RPMI8226 (cell line): ENCODE measurements around the gene ITGAL.
"Not testable (repeated sequence)": the region's sequence is repeated elsewhere in the genome, so short reads cannot be mapped to it uniquely, and the experiment has no call there.

Experiments used
- DNase-seq: peaks from one replicate; pipeline ENCODE4 v3.0.0-alpha.2; 2015

Gene ITGAL

GRCh38 chr16:30526823-30527634, 54.5 kb downstream of the ITGAL start:
- DNase-seq: peak; percentile 99

- DNase-seq: peak; percentile 92
Measured at GRCh38 chr16:30527635-30528178, 55.2 kb downstream of the ITGAL start.

GRCh38 chr16:30528799-30529457, 56.4 kb downstream of the ITGAL start:
- DNase-seq: peak; percentile 63

GRCh38 chr16:30530163-30531037, 57.9 kb downstream of the ITGAL start:
- no peak for DNase-seq

- DNase-seq: no peak
Measured at GRCh38 chr16:30532285-30533145, 60.0 kb downstream of the ITGAL start.

- no peak for DNase-seq
Measured at GRCh38 chr16:30533146-30533522, 60.6 kb downstream of the ITGAL start.

- peak; percentile 57 for DNase-seq
Measured at GRCh38 chr16:30533748-30534367, 61.3 kb downstream of the ITGAL start.

GRCh38 chr16:30534368-30535105, 62.0 kb downstream of the ITGAL start, which contains the start of gene ZNF747:
Gene ZNF747 (minus strand): TSS chr16:30534858. CDS start chr16:30534679, 179 bp downstream.
- DNase-seq: peak; percentile 96

- no peak for DNase-seq
Measured at GRCh38 chr16:30535106-30535776, 62.7 kb downstream of the ITGAL start.

- DNase-seq: peak; percentile 92
Measured at GRCh38 chr16:30535777-30536190, 63.2 kb downstream of the ITGAL start.

GRCh38 chr16:30536391-30537024, 64.0 kb downstream of the ITGAL start:
- DNase-seq: not testable (repeated sequence)

GRCh38 chr16:30539000-30539964, 66.7 kb downstream of the ITGAL start:
- DNase-seq: no peak

- DNase-seq: not testable (repeated sequence)
Measured at GRCh38 chr16:30539986-30540526, 67.5 kb downstream of the ITGAL start.

GRCh38 chr16:30540916-30541464, 68.4 kb downstream of the ITGAL start:
- DNase-seq: not testable (repeated sequence)

GRCh38 chr16:30541502-30542329, 69.2 kb downstream of the ITGAL start:
- DNase-seq: no peak

- no peak for DNase-seq
Measured at GRCh38 chr16:30543067-30543466, 70.5 kb downstream of the ITGAL start.

- no peak for DNase-seq
Measured at GRCh38 chr16:30546115-30546514, 73.6 kb downstream of the ITGAL start.
